ENCODE results near the gene SLC6A13. TPM values are rescaled to one million over a fixed set of nuclear protein-coding genes. Genes with fewer than 3 reads are reported as not detected.

The SLC6A13 gene
- total and polyA plus RNA-seq, 2 of the 8 experiments (the other 6 are each of a cell fraction or from before 2014, with no cell fraction given): 0.03 TPM; not detected in 1

- TF ChIP-seq SP1 (IDR thresholded peaks at IDR 0.05; ENCODE audit: low read depth, low read length): no peak
- TF ChIP-seq HDAC6 (IDR thresholded peaks at IDR 0.05; ENCODE audit: low read depth, low read length): no peak
- TF ChIP-seq POU5F1 (IDR thresholded peaks at IDR 0.05; ENCODE audit: low read depth, low read length): no peak
Measured at GRCh38 chr12:256225-256624, 6.4 kb downstream of the SLC6A13 start (continued).
